PC-9 (cell line): Measurements from ENCODE around the gene LRIG1. TPM values are rescaled to one million over a fixed set of nuclear protein-coding genes. Genes with fewer than 3 reads are reported as not detected.

Source experiments
- BruUV-seq: library from RNA; stranded (reverse); fragments of 400-500 nt; replicated peaks from 2 replicates; lab custom pipeline; 2021; lab: Mats Ljungman, UMichigan
- CTCF ChIA-PET: fragments of 300-600 bp; sonication (Branson Sonifier 250); formaldehyde crosslinking; loops from one replicate; lab custom pipeline; 2022; ENCODE audit warnings: antibody characterized with exemption; lab: Charles Lee
- POLR2A ChIA-PET: fragments of 300-600 bp; sonication (Branson Sonifier 250); formaldehyde crosslinking; loops from one replicate; lab custom pipeline; 2022; ENCODE audit warnings: antibody characterized with exemption; ENCODE audit not compliant: unreplicated experiment; lab: Charles Lee
- DNase-seq, 2 experiments: peaks; one replicate each; pipeline versions ENCODE4 v3.0.0 to v3.0.0-alpha.2; 2015 to 2022; ENCODE audit warnings: mixed read lengths in 1 of 2
- H2AFZ ChIP-seq: fragments of 200-600 bp; sonication (generic); 2 replicates; pipeline ENCODE4 v1.8.1; 2017; ENCODE audit warnings: antibody characterized with exemption
- H3F3A ChIP-seq: fragments of 200-600 bp; sonication (generic); 2 replicates; pipeline ENCODE4 v1.8.1; 2017; ENCODE audit warnings: antibody characterized with exemption, mild to moderate bottlenecking, low read depth; ENCODE audit not compliant: insufficient read depth
- H3K27ac ChIP-seq: fragments of 200-600 bp; sonication (generic); 2 replicates; pipeline ENCODE4 v1.6.1; 2016; ENCODE audit warnings: mixed run types
- H3K27me3 ChIP-seq: fragments of 200-600 bp; sonication (generic); 2 replicates; pipeline ENCODE4 v1.6.1; 2016; ENCODE audit warnings: low read depth, mixed run types; ENCODE audit not compliant: insufficient read depth
- H3K36me3 ChIP-seq: fragments of 200-600 bp; sonication (generic); 2 replicates; pipeline ENCODE4 v1.6.1; 2016; ENCODE audit warnings: low read depth, mixed run types
- H3K4me1 ChIP-seq: fragments of 200-600 bp; sonication (generic); replicated peaks from 2 replicates; pipeline ENCODE4 v1.6.1; 2016; ENCODE audit warnings: mixed run types; ENCODE audit not compliant: insufficient read depth
- H3K4me2 ChIP-seq: fragments of 200-600 bp; sonication (generic); 2 replicates; pipeline ENCODE4 v1.6.1; 2017; ENCODE audit warnings: mixed run types
- H3K4me3 ChIP-seq: fragments of 200-600 bp; sonication (generic); 2 replicates; pipeline ENCODE4 v1.6.1; 2016; ENCODE audit warnings: mixed run types
- H3K79me2 ChIP-seq: fragments of 200-600 bp; sonication (generic); 2 replicates; pipeline ENCODE4 v1.6.1; 2017; ENCODE audit warnings: low read depth, mixed run types
- H3K9me2 ChIP-seq: fragments of 200-600 bp; sonication (generic); 2 replicates; pipeline ENCODE4 v1.8.1; 2017; ENCODE audit warnings: mild to moderate bottlenecking; ENCODE audit not compliant: insufficient read depth
- H3K9me3 ChIP-seq: fragments of 200-600 bp; sonication (generic); 2 replicates; pipeline ENCODE4 v1.8.1; 2016; ENCODE audit warnings: low read depth; ENCODE audit not compliant: insufficient read depth
- H4K20me1 ChIP-seq: fragments of 200-600 bp; sonication (generic); 2 replicates; pipeline ENCODE4 v1.8.1; 2017; ENCODE audit not compliant: insufficient read depth
- CTCF ChIP-seq: fragments of 200-600 bp; sonication (generic); conservative IDR thresholded peaks from 2 replicates; pipeline ENCODE4 v1.6.1; 2017; ENCODE audit warnings: mixed run types, antibody characterized with exemption, mild to moderate bottlenecking, moderate library complexity
- EZH2 ChIP-seq: fragments of 200-600 bp; sonication (generic); IDR thresholded peaks from 2 replicates; pipeline ENCODE4 v1.8.0; 2017; ENCODE audit warnings: antibody characterized with exemption, low read depth
- intact Hi-C: fragments of 100-400 bp; cut with micrococcal nuclease; formaldehyde crosslinking; loops from one replicate; pipeline ENCODE4 v1.10.0; 2022; ENCODE audit not compliant: unreplicated experiment
- total RNA-seq: library from RNA; stranded (reverse); gene quantifications from 2 replicates; pipeline ENCODE4 v1.2.3, GENCODE V29; 2021

LRIG1 gene
- total RNA-seq, 1 experiment from 2014 or later = not detected

GRCh38 chr3:66454464-66454859 is 46.4 kb downstream of the LRIG1 start:
- no peaks in the 10 kb centered on the region for H4K20me1 ChIP-seq
- H3K4me2 ChIP-seq = no peak overlapping the region
- H3K9me3 ChIP-seq = no peaks in the 10 kb centered on the region
- H3K27ac ChIP-seq = no peak overlapping the region
- no peaks in the 10 kb centered on the region for H3K9me2 ChIP-seq
- H3K36me3 ChIP-seq = no peaks in the 10 kb centered on the region
- ChIA-PET POLR2A (no interaction called here), CTCF (no interaction called here)
- no TSS peak for BruUV-seq
- TF ChIP-seq CTCF = no peak
- TF ChIP-seq EZH2 = no peak
- no peak overlapping the region for H2AFZ ChIP-seq
- DNase-seq = no peak
- H3K27me3 ChIP-seq = no peaks in the 10 kb centered on the region
- H3F3A ChIP-seq = no peaks in the 10 kb centered on the region
- no peaks in the 10 kb centered on the region for H3K79me2 ChIP-seq
- intact Hi-C loops = no loop called here
- H3K4me3 ChIP-seq = no peak overlapping the region
- H3K4me1 ChIP-seq = no peaks in the 10 kb centered on the region

GRCh38 chr3:66453651-66454463 is 47.0 kb downstream of the LRIG1 start:
- intact Hi-C loops = no loop called here
- H3K27me3 ChIP-seq = no peaks in the 10 kb centered on the region
- CTCF ChIA-PET = no interaction called here

GRCh38 chr3:66452303-66453011 is 48.4 kb downstream of the LRIG1 start:
- BruUV-seq = no TSS peak
- no peaks in the 10 kb centered on the region for H4K20me1 ChIP-seq
- CTCF ChIA-PET = no interaction called here
- no peaks in the 10 kb centered on the region for H3K79me2 ChIP-seq
- TF ChIP-seq CTCF (no peak), EZH2 (no peak)
- DNase-seq = no peak
- H3F3A ChIP-seq = no peaks in the 10 kb centered on the region
- no peaks in the 10 kb centered on the region for H3K9me3 ChIP-seq
- H3K36me3 ChIP-seq = no peaks in the 10 kb centered on the region
- no peaks in the 10 kb centered on the region for H3K4me1 ChIP-seq
- no peaks in the 10 kb centered on the region for H3K27me3 ChIP-seq
- H3K4me3 ChIP-seq = no peak overlapping the region
- H2AFZ ChIP-seq = no peak overlapping the region
- H3K27ac ChIP-seq = no peak overlapping the region
- no peaks in the 10 kb centered on the region for H3K9me2 ChIP-seq
- POLR2A ChIA-PET = no interaction called here
- H3K4me2 ChIP-seq = no peak overlapping the region
- intact Hi-C loops = no loop called here

More at GRCh38 chr3:66453651-66454463, 47.0 kb downstream of the LRIG1 start:
- Histone ChIP-seq H2AFZ (no peak overlapping the region), H4K20me1 (no peaks in the 10 kb centered on the region), H3K4me2 (no peak overlapping the region), H3K27ac (no peak overlapping the region), H3K79me2 (no peaks in the 10 kb centered on the region), H3K36me3 (no peaks in the 10 kb centered on the region), H3K4me3 (no peak overlapping the region), H3F3A (no peaks in the 10 kb centered on the region), H3K9me2 (no peaks in the 10 kb centered on the region), H3K4me1 (no peaks in the 10 kb centered on the region), H3K9me3 (no peaks in the 10 kb centered on the region)
- POLR2A ChIA-PET = no interaction called here
- BruUV-seq = no TSS peak
- TF ChIP-seq EZH2 = no peak
- DNase-seq = no peak
